Heart left ventricle (tissue), 13 donors: ENCODE results near the gene WNT3A.

Experiments
- POLR2A ChIP-seq, 2 donors: fragments of 450-650 bp; IDR thresholded peaks; one replicate each; pipeline ENCODE4 v1.6.1; 2017; ENCODE audit warnings: antibody characterized with exemption in 2 of 2, mild to moderate bottlenecking in 2 of 2, moderate library complexity in 2 of 2
- TF ChIP-seq, protein P1 (sequence below), 12 donors: fragments of 200-600 bp; sonication (generic) in 4 of 12; IDR thresholded peaks; one replicate each; pipeline versions ENCODE4 v1.5.0 to v1.8.0; 2018 to 2022; ENCODE audit warnings: antibody characterized with exemption in 12 of 12, mild to moderate bottlenecking in 5 of 12
- donor health status: ischemic (EF 13 %, LVEDD 7.1; RV severe dilation, severe dysfunction).
- donor health status: DM: no; HTN: yes; CAD: no.
- donor health status: DM: no; HTN: no; CAD: no.
- donor health status: ischemic (EF 25% LVEDD 6.9; RV normal size, moderate dysfunction).
- donor health status: ischemic (EF 25% LVEDD 5.7; RV mildly dilated, moderate dysfunction).
- donor health status: ischemic (EF 35%, LVEDD 5.7; RV mildly dilated, moderate dysfunction).
- donor health status: nonischemic (EF 11% LVEDD 7.7; RV severe dilation, severe dysfunction).
- donor health status: DM: yes; HTN: yes; CAD: no.
- donor health status: PGD.
- donor health status: ischemic (EF 29% LVEDD 5.4; RV normal size, mild dysfunction).
- donor health status: nonischemic (EF 23%, LVEDD 6.1; RV moderate dilation, normal function).

DNA sequence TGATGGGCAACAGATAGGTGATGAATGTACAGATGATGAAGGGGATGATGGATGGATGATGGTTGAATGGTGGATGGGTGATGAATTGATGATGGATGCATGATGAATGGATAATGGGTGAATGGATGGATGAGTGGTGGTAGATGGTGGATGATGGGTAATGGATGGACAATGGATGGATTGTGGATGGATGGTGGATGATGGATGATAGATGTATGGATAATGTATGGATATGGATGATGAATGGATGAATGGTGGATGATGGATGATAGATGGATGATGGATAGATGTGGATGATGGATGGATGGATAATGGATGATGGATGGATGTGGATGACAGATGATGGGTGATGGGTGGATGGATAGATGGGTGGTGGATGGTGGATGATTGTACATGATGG is 35.7 kb downstream of the WNT3A start:
- TF ChIP-seq, protein P1, sequence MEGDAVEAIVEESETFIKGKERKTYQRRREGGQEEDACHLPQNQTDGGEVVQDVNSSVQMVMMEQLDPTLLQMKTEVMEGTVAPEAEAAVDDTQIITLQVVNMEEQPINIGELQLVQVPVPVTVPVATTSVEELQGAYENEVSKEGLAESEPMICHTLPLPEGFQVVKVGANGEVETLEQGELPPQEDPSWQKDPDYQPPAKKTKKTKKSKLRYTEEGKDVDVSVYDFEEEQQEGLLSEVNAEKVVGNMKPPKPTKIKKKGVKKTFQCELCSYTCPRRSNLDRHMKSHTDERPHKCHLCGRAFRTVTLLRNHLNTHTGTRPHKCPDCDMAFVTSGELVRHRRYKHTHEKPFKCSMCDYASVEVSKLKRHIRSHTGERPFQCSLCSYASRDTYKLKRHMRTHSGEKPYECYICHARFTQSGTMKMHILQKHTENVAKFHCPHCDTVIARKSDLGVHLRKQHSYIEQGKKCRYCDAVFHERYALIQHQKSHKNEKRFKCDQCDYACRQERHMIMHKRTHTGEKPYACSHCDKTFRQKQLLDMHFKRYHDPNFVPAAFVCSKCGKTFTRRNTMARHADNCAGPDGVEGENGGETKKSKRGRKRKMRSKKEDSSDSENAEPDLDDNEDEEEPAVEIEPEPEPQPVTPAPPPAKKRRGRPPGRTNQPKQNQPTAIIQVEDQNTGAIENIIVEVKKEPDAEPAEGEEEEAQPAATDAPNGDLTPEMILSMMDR (IDR thresholded peaks at IDR 0.05) = no peak
- TF ChIP-seq POLR2A (IDR thresholded peaks at IDR 0.05) = no peak
